K562 (cell line): ENCODE results near the gene LIF. TPM values are rescaled to one million over a fixed set of nuclear protein-coding genes. Genes with fewer than 3 reads are reported as not detected.
A peak's percentile ranks its signal among the peaks of the same experiment; 100 is the strongest.

Experiments
- ATAC-seq: fragments of 200-7000 bp; cut with Tn5 transposase; 3 replicates; pipeline ENCODE4 v1.9.1; 2020; ENCODE audit warnings: moderate library complexity
- BruUV-seq: library from RNA; stranded (reverse); fragments of 400-500 nt; replicated peaks from 2 replicates; lab custom pipeline; 2021; lab: Mats Ljungman, UMichigan
- CTCF ChIA-PET: fragments of 300-600 bp; formaldehyde crosslinking; extraction: SDS; loops from one replicate; lab custom pipeline; 2021; ENCODE audit warnings: low intra/inter-chr PET ratio; lab: Yijun Ruan, JAX
- POLR2A ChIA-PET: fragments of 300-600, 350-650 bp; sonication (Branson Sonifier 250); formaldehyde crosslinking; extraction: SDS; loops from one replicate; lab custom pipeline; 2021; ENCODE audit warnings: antibody characterized with exemption, inconsistent platforms; lab: Yijun Ruan, JAX
- DNase-seq, 4 experiments: peaks; one replicate each; pipeline versions ENCODE4 v3.0.0 to v3.0.0-alpha.2; 2011 to 2018; ENCODE audit warnings: low spot score in 3 of 4, mixed read lengths in 3 of 4; ENCODE audit errors: extremely low read depth in 1 of 4
- FAIRE-seq: peaks from 2 replicates; lab custom pipeline; 2011; peaks lifted over from hg19 to GRCh38; lab: Jason Lieb, UNC
- H2AFZ ChIP-seq: 2 replicates; pipeline ENCODE4 v1.6.0; 2011; ENCODE audit warnings: low read depth, low read length, control low read depth, inconsistent platforms
- H3K27ac ChIP-seq: fragments of 200-600 bp; 3 replicates; pipeline ENCODE4 v1.8.0; 2011; ENCODE audit warnings: low read depth, mild to moderate bottlenecking, control low read depth, inconsistent platforms, low read length, moderate library complexity, mixed read lengths; ENCODE audit errors: extremely low read depth
- H3K27me3 ChIP-seq, 2 experiments: fragments of 300-600 bp in 1 of 2; 2 replicates in 1 of 2; 3 replicates in 1 of 2; pipeline versions ENCODE4 v1.6.0 to v1.8.0; 2011; ENCODE audit warnings: inconsistent platforms in 2 of 2, low read length in 2 of 2, mild to moderate bottlenecking in 1 of 2, mixed read lengths in 1 of 2, moderate library complexity in 1 of 2; ENCODE audit not compliant: control insufficient read depth in 2 of 2, insufficient read depth in 2 of 2
- H3K36me3 ChIP-seq: fragments of 300-600 bp; 3 replicates; pipeline ENCODE4 v1.8.0; 2011; ENCODE audit warnings: mild to moderate bottlenecking, low read length, inconsistent platforms; ENCODE audit not compliant: control insufficient read depth, insufficient read depth
- H3K4me1 ChIP-seq, 2 experiments: fragments of 200-600 bp in 1 of 2; replicated peaks in 1 of 2; 2 replicates in 1 of 2; 3 replicates in 1 of 2; pipeline versions ENCODE4 v1.5.1 to v1.8.0; 2011; ENCODE audit warnings: inconsistent platforms in 2 of 2, low read length in 2 of 2, mild to moderate bottlenecking in 1 of 2, mixed read lengths in 1 of 2, moderate library complexity in 1 of 2; ENCODE audit not compliant: control insufficient read depth in 2 of 2, insufficient read depth in 2 of 2
- H3K4me2 ChIP-seq: 2 replicates; pipeline ENCODE4 v1.6.1; 2011; ENCODE audit warnings: low read length, control low read depth, inconsistent platforms, mixed read lengths; ENCODE audit not compliant: insufficient read depth
- H3K4me3 ChIP-seq: fragments of 200-600 bp; sonication (generic), shearing (Covaris generic); 2 replicates; pipeline ENCODE4 v1.5.1; 2016; ENCODE audit warnings: control low read depth, inconsistent platforms
- H3K79me2 ChIP-seq: fragments of 200-600 bp; 3 replicates; pipeline ENCODE4 v1.8.0; 2011; ENCODE audit warnings: low read length, inconsistent platforms; ENCODE audit not compliant: control insufficient read depth, insufficient read depth
- H3K9ac ChIP-seq, 2 experiments: 2 replicates each; pipeline versions ENCODE4 v1.6.0 to v1.6.1; 2011; ENCODE audit warnings: low read depth in 2 of 2, low read length in 2 of 2, control low read depth in 1 of 2, inconsistent platforms in 1 of 2, mild to moderate bottlenecking in 1 of 2, mixed read lengths in 1 of 2; ENCODE audit not compliant: insufficient read depth in 1 of 2
- H3K9me1 ChIP-seq: one replicate; pipeline ENCODE4 v1.6.0; 2011; ENCODE audit warnings: inconsistent platforms, mild to moderate bottlenecking, low read length, moderate library complexity; ENCODE audit not compliant: control insufficient read depth, insufficient read depth
- H3K9me3 ChIP-seq: replicated peaks from 2 replicates; pipeline ENCODE4 v1.5.1; 2011; ENCODE audit warnings: low read depth, low read length, inconsistent platforms; ENCODE audit not compliant: control insufficient read depth, insufficient read depth
- H4K20me1 ChIP-seq: replicated peaks from 2 replicates; pipeline ENCODE4 v1.6.1; 2011; ENCODE audit warnings: low read length, inconsistent platforms, mixed read lengths; ENCODE audit not compliant: control insufficient read depth, insufficient read depth
- MAX ChIP-seq: sonication (generic); formaldehyde crosslinking; IDR thresholded peaks from 2 replicates; pipeline ENCODE4 v1.9.0; 2022; ENCODE audit warnings: mild to moderate bottlenecking, missing genetic modification reagents
- MIER1 ChIP-seq: fragments of 450-650 bp; IDR thresholded peaks from 2 replicates; pipeline ENCODE4 v1.6.1; 2016; ENCODE audit warnings: antibody characterized with exemption, mild to moderate bottlenecking, low read depth
- NEUROD1 ChIP-seq: fragments of 150-350 bp; IDR thresholded peaks from 2 replicates; pipeline ENCODE4 v1.6.1; 2014; ENCODE audit warnings: borderline replicate concordance, low read length, low read depth; ENCODE audit not compliant: partially characterized antibody
- NR3C1 ChIP-seq: sonication (generic); formaldehyde crosslinking; IDR thresholded peaks from 2 replicates; pipeline ENCODE4 v1.8.1; 2022; ENCODE audit warnings: missing genetic modification reagents
- PHF20 ChIP-seq: fragments of 450-650 bp; IDR thresholded peaks from 2 replicates; pipeline ENCODE4 v1.6.1; 2018; ENCODE audit not compliant: partially characterized antibody
- PHF8 ChIP-seq: fragments of 200-600 bp; sonication (generic); IDR thresholded peaks from 2 replicates; pipeline ENCODE4 v1.6.1; 2012; ENCODE audit warnings: mixed run types, mild to moderate bottlenecking, inconsistent platforms, low read length, moderate library complexity, borderline replicate concordance
- WGBS: fragments of 100-300 bp; shearing (Covaris generic); methylation state at CpG from one replicate; pipeline ENCODE4 v1.1.6; 2016; ENCODE audit warnings: low coverage, mixed read lengths; ENCODE audit not compliant: insufficient coverage; ENCODE audit errors: missing lambda C conversion rate; 5-methylcytosine and 5-hydroxymethylcytosine counted together
- in situ Hi-C: fragments of 300-500 bp; cut with MboI; formaldehyde crosslinking; loops from 4 replicates; pipeline ENCODE4 v1.15.0; 2018; ENCODE audit warnings: inconsistent platforms, mixed read lengths
- intact Hi-C: fragments of 100-400 bp; cut with micrococcal nuclease; formaldehyde crosslinking; loops from 2 replicates; pipeline ENCODE4 v1.14.2; 2022
- polyA plus RNA-seq, 8 experiments: library from polyadenylated mRNA; depleted of rRNA in 4 of 8; stranded (reverse) in 5 of 8; unstranded in 3 of 8; fragments of >200 nt; fragmentation: Nextera tagmentation in 2 of 8; fragmentation: Illumina TruSeq in 1 of 8; extraction: Ambion mirVana in 2 of 8; extraction: Trizol in 1 of 8; gene quantifications; 2 replicates each; pipeline versions ENCODE4 v1.2.1 to v1.2.3, GENCODE V29; 2011 to 2014; ENCODE audit warnings: inconsistent platforms in 1 of 8, missing spikeins in 1 of 8
- total RNA-seq, 7 experiments: library from RNA; depleted of rRNA in 6 of 7; stranded (reverse); fragments of >200 nt in 6 of 7; fragmentation: Illumina TruSeq in 2 of 7; extraction: Trizol in 2 of 7; gene quantifications; 2 replicates each; pipeline versions ENCODE4 v1.2.1 to v1.2.3, GENCODE V29; 2011 to 2021; ENCODE audit warnings: low replicate concordance in 1 of 7
- TF ChIP-seq, protein P1 (sequence below): fragments of 450-650 bp; IDR thresholded peaks from 2 replicates; pipeline ENCODE4 v1.6.1; 2016; ENCODE audit warnings: mild to moderate bottlenecking, moderate library complexity

The LIF gene
- total and polyA plus RNA-seq, 9 of the 15 experiments (the other 6 are each of a cell fraction or from before 2014, with no cell fraction given): 0.05 to 0.39 (median 0.18) TPM; not detected in 3

GRCh38 chr22:30243661-30244060 lies 2.9 kb downstream of the LIF start:
- no peak overlapping the region for H3K27ac ChIP-seq
- H3K27me3 ChIP-seq: peaks cover 0 to 45% of the 10 kb centered on the region in 2 experiments; a peak in 2 of 5 replicates
- 24% methylated on average over 21 of the region's 22 CpGs for WGBS
- no peaks in the 10 kb centered on the region for H3K9me1 ChIP-seq
- no peak overlapping the region for H3K9ac ChIP-seq
- ChIA-PET CTCF (no interaction called here), POLR2A (interaction anchor here (0.6 kb wide), 1 partner anchor 19 kb away, joined by 4 read pairs; no protein-coding TSS in a partner anchor)
- DNase-seq (no peak), FAIRE-seq (no peak), ATAC-seq (no peak)
- H3K36me3 ChIP-seq: no peaks in the 10 kb centered on the region
- BruUV-seq: no TSS peak
- TF ChIP-seq MAX: 0 out of 2 replicates have a peak, but pooled peaks have one; percentile 23
- no peak for TF ChIP-seq PHF20
- TF ChIP-seq, protein P1, sequence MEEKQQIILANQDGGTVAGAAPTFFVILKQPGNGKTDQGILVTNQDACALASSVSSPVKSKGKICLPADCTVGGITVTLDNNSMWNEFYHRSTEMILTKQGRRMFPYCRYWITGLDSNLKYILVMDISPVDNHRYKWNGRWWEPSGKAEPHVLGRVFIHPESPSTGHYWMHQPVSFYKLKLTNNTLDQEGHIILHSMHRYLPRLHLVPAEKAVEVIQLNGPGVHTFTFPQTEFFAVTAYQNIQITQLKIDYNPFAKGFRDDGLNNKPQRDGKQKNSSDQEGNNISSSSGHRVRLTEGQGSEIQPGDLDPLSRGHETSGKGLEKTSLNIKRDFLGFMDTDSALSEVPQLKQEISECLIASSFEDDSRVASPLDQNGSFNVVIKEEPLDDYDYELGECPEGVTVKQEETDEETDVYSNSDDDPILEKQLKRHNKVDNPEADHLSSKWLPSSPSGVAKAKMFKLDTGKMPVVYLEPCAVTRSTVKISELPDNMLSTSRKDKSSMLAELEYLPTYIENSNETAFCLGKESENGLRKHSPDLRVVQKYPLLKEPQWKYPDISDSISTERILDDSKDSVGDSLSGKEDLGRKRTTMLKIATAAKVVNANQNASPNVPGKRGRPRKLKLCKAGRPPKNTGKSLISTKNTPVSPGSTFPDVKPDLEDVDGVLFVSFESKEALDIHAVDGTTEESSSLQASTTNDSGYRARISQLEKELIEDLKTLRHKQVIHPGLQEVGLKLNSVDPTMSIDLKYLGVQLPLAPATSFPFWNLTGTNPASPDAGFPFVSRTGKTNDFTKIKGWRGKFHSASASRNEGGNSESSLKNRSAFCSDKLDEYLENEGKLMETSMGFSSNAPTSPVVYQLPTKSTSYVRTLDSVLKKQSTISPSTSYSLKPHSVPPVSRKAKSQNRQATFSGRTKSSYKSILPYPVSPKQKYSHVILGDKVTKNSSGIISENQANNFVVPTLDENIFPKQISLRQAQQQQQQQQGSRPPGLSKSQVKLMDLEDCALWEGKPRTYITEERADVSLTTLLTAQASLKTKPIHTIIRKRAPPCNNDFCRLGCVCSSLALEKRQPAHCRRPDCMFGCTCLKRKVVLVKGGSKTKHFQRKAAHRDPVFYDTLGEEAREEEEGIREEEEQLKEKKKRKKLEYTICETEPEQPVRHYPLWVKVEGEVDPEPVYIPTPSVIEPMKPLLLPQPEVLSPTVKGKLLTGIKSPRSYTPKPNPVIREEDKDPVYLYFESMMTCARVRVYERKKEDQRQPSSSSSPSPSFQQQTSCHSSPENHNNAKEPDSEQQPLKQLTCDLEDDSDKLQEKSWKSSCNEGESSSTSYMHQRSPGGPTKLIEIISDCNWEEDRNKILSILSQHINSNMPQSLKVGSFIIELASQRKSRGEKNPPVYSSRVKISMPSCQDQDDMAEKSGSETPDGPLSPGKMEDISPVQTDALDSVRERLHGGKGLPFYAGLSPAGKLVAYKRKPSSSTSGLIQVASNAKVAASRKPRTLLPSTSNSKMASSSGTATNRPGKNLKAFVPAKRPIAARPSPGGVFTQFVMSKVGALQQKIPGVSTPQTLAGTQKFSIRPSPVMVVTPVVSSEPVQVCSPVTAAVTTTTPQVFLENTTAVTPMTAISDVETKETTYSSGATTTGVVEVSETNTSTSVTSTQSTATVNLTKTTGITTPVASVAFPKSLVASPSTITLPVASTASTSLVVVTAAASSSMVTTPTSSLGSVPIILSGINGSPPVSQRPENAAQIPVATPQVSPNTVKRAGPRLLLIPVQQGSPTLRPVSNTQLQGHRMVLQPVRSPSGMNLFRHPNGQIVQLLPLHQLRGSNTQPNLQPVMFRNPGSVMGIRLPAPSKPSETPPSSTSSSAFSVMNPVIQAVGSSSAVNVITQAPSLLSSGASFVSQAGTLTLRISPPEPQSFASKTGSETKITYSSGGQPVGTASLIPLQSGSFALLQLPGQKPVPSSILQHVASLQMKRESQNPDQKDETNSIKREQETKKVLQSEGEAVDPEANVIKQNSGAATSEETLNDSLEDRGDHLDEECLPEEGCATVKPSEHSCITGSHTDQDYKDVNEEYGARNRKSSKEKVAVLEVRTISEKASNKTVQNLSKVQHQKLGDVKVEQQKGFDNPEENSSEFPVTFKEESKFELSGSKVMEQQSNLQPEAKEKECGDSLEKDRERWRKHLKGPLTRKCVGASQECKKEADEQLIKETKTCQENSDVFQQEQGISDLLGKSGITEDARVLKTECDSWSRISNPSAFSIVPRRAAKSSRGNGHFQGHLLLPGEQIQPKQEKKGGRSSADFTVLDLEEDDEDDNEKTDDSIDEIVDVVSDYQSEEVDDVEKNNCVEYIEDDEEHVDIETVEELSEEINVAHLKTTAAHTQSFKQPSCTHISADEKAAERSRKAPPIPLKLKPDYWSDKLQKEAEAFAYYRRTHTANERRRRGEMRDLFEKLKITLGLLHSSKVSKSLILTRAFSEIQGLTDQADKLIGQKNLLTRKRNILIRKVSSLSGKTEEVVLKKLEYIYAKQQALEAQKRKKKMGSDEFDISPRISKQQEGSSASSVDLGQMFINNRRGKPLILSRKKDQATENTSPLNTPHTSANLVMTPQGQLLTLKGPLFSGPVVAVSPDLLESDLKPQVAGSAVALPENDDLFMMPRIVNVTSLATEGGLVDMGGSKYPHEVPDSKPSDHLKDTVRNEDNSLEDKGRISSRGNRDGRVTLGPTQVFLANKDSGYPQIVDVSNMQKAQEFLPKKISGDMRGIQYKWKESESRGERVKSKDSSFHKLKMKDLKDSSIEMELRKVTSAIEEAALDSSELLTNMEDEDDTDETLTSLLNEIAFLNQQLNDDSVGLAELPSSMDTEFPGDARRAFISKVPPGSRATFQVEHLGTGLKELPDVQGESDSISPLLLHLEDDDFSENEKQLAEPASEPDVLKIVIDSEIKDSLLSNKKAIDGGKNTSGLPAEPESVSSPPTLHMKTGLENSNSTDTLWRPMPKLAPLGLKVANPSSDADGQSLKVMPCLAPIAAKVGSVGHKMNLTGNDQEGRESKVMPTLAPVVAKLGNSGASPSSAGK: peak; percentile 29; the same call in 1 of the 2 replicates
- TF ChIP-seq NR3C1 (CRISPR knock-in tag): no peak
- no peak for TF ChIP-seq PHF8
- no peak for TF ChIP-seq MIER1
- TF ChIP-seq NEUROD1: no peak
- H2AFZ ChIP-seq: no peak overlapping the region
- H3K79me2 ChIP-seq: no peaks in the 10 kb centered on the region
- intact Hi-C loops (no loop called here), in situ Hi-C loops (loop anchor here (5.0 kb wide), 1 partner anchor 136 kb away; no protein-coding TSS in a partner anchor)
- H4K20me1 ChIP-seq: 0 out of 2 replicates have a peak, but pooled peaks cover 4% of the 10 kb centered on the region
- peaks cover 0 to 24% of the 10 kb centered on the region in 2 experiments; a peak in 2 of 5 replicates for H3K4me1 ChIP-seq
- H3K9me3 ChIP-seq: no peaks in the 10 kb centered on the region
- H3K4me2 ChIP-seq: no peak overlapping the region
- H3K4me3 ChIP-seq: no peak overlapping the region
